Loucy (cell line): ENCODE data around the gene SYT9.

Source experiments
- EZH2phosphoT487 ChIP-seq: fragments of 200-600 bp; IDR thresholded peaks from 2 replicates; pipeline ENCODE4 v1.6.1; 2018; ENCODE audit warnings: antibody characterized with exemption, mild to moderate bottlenecking, moderate library complexity, borderline replicate concordance
- TF ChIP-seq, protein P1 (sequence below): fragments of 200-600 bp; sonication (generic); conservative IDR thresholded peaks from 2 replicates; pipeline ENCODE4 v1.5.1; 2014; ENCODE audit warnings: mild to moderate bottlenecking, antibody characterized with exemption, low read length

DNA sequence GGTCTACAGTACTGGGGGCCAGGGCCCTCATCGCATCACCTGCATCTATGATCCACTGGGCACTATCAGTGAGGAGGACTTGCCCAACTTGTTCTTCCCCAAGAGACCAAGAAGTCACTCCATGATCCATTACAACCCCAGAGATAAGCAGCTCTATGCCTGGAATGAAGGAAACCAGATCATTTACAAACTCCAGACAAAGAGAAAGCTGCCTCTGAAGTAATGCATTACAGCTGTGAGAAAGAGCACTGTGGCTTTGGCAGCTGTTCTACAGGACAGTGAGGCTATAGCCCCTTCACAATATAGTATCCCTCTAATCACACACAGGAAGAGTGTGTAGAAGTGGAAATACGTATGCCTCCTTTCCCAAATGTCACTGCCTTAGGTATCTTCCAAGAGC, 258.3 kb downstream of the SYT9 start:
- TF ChIP-seq, protein P1, sequence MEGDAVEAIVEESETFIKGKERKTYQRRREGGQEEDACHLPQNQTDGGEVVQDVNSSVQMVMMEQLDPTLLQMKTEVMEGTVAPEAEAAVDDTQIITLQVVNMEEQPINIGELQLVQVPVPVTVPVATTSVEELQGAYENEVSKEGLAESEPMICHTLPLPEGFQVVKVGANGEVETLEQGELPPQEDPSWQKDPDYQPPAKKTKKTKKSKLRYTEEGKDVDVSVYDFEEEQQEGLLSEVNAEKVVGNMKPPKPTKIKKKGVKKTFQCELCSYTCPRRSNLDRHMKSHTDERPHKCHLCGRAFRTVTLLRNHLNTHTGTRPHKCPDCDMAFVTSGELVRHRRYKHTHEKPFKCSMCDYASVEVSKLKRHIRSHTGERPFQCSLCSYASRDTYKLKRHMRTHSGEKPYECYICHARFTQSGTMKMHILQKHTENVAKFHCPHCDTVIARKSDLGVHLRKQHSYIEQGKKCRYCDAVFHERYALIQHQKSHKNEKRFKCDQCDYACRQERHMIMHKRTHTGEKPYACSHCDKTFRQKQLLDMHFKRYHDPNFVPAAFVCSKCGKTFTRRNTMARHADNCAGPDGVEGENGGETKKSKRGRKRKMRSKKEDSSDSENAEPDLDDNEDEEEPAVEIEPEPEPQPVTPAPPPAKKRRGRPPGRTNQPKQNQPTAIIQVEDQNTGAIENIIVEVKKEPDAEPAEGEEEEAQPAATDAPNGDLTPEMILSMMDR, result no peak
- TF ChIP-seq EZH2phosphoT487, result no peak
